ENCODE measurements around the gene RUNX2. TPM values are rescaled to one million over a fixed set of nuclear protein-coding genes. Genes with fewer than 3 reads are reported as not detected.

The RUNX2 gene
- total and polyA plus RNA-seq, 2 of the 8 experiments (the other 6 are each of a cell fraction or from before 2014, with no cell fraction given): 0.26 to 1.2 TPM

- Histone ChIP-seq H3K56ac (replicated peaks; ENCODE audit: insufficient read length, low read depth, low read length) (no peak overlapping the region), H4K8ac (ENCODE audit: extremely low read depth, insufficient read depth, low read length) (no peak overlapping the region), H3K4me2 (ENCODE audit: insufficient read depth in 1 of 2, low read depth in 2 of 2, low read length in 2 of 2) (no peak overlapping the region; a peak in 1 of 4 replicates), H4K91ac (replicated peaks; ENCODE audit: insufficient read length, low read length) (no peak overlapping the region), H2AFZ (ENCODE audit: low read length) (no peak overlapping the region), H3K27me3 (replicated peaks in 1 of 4; ENCODE audit: control insufficient read depth in 3 of 4, extremely low read depth in 1 of 4, insufficient read depth in 3 of 4, low read length in 3 of 4) (peaks cover 15 to 34% (median 27%) of the 10 kb centered on the region in 4 experiments), H3K9ac (replicated peaks in 1 of 4; ENCODE audit: extremely low read depth in 1 of 4, low read depth in 3 of 4, low read length in 3 of 4) (no peak overlapping the region), H3K4me3 (ENCODE audit: extremely low read depth in 1 of 4, insufficient read depth in 2 of 4, low read depth in 3 of 4, low read length in 4 of 4) (no peak overlapping the region), H2BK120ac (replicated peaks; ENCODE audit: low read depth, low read length) (no peak overlapping the region), H3K18ac (ENCODE audit: extremely low read depth, low read length) (no peak overlapping the region), H3K36me3 (ENCODE audit: control insufficient read depth in 2 of 4, insufficient read depth in 4 of 4, low read length in 3 of 4) (no peaks in the 10 kb centered on the region), H4K20me1 (replicated peaks in 1 of 2; ENCODE audit: control insufficient read depth in 1 of 2, insufficient read depth in 2 of 2, low read length in 2 of 2) (no peaks in the 10 kb centered on the region), H3K79me2 (ENCODE audit: control insufficient read depth in 1 of 2, insufficient read depth in 2 of 2, low read length in 2 of 2) (no peaks in the 10 kb centered on the region), H3K79me1 (ENCODE audit: low read depth, low read length) (no peaks in the 10 kb centered on the region), H3K9me3 (ENCODE audit: insufficient read depth in 2 of 2, low read depth in 1 of 2, low read length in 1 of 2) (no peaks in the 10 kb centered on the region), H3K23ac (ENCODE audit: insufficient read length) (no peak overlapping the region), H2BK12ac (ENCODE audit: low read depth, low read length) (no peak overlapping the region), H2BK20ac (ENCODE audit: low read length) (no peak overlapping the region), H3K4ac (replicated peaks; ENCODE audit: insufficient read length, low read depth, low read length) (no peak overlapping the region), H3K27ac (ENCODE audit: low read depth, low read length) (no peak overlapping the region), H3K14ac (ENCODE audit: insufficient read length) (no peak overlapping the region), H3K23me2 (ENCODE audit: low read depth, low read length) (peaks cover 7% of the 10 kb centered on the region; the same call in 1 of the 2 replicates), H2BK5ac (ENCODE audit: low read depth, low read length) (no peak overlapping the region), H2AK5ac (ENCODE audit: low read depth, low read length) (no peak overlapping the region), H2BK15ac (ENCODE audit: low read length) (no peak overlapping the region), H4K5ac (ENCODE audit: insufficient read length, low read depth, low read length) (no peak overlapping the region), H3K4me1 (replicated peaks in 1 of 4; ENCODE audit: control insufficient read depth in 3 of 4, insufficient read depth in 4 of 4, low read length in 3 of 4) (peaks cover 0 to 11% (median 4%) of the 10 kb centered on the region in 4 experiments; a peak in 5 of 7 replicates)
- no peak for DNase-seq (ENCODE audit: low read depth in 1 of 2, low spot score in 2 of 2)
- WGBS, 2 experiments (ENCODE audit: extremely low coverage in 1 of 2, insufficient coverage in 1 of 2, insufficient read length in 1 of 2, insufficient replicate concordance in 2 of 2, low coverage in 1 of 2, low lambda C conversion rate in 2 of 2, missing lambda C conversion rate in 1 of 2): 96% methylated on average over 6 of the region's 6 CpGs; no CpG with 5 or more reads in 1 of the 2 experiments
- FAIRE-seq: no peak
- POLR2A ChIA-PET (ENCODE audit: partially characterized antibody): interaction anchor here (1.3 kb wide), 1 partner anchor 10 kb away, joined by 4 read pairs; no protein-coding TSS in a partner anchor
- CTCF ChIA-PET (ENCODE audit: partially characterized antibody): interaction anchor here (1.1 to 1.7 kb wide), 3 partner anchors 21 to 163 kb away, joined by 3 read pairs; no protein-coding TSS in a partner anchor
- TF ChIP-seq SUZ12 (IDR thresholded peaks at IDR 0.05; ENCODE audit: low read length): no peak
- no peak for TF ChIP-seq SAP30 (IDR thresholded peaks at IDR 0.05; ENCODE audit: insufficient read depth, insufficient replicate concordance, low read length)
- TF ChIP-seq SP1 (IDR thresholded peaks at IDR 0.05; ENCODE audit: low read depth, low read length): no peak
- no peak for TF ChIP-seq PHF8 (conservative IDR thresholded peaks at IDR 0.05; ENCODE audit: low read depth, low read length)
- TF ChIP-seq JUN (IDR thresholded peaks at IDR 0.05; ENCODE audit: low read depth, low read length): no peak
- TF ChIP-seq POU5F1 (IDR thresholded peaks at IDR 0.05; ENCODE audit: low read depth, low read length): no peak
- TF ChIP-seq SP4 (IDR thresholded peaks at IDR 0.05; ENCODE audit: low read length): no peak
- TF ChIP-seq GABPA (IDR thresholded peaks at IDR 0.05; ENCODE audit: borderline replicate concordance, insufficient read depth, low read length): no peak
Observed at GRCh38 chr6:45664707-45665106, 336.6 kb downstream of the RUNX2 start.

Measured in H1 (cell line).